ENCODE data around the gene PGAM2.
"Not testable (repeated sequence)": the region's sequence is repeated elsewhere in the genome, so short reads cannot be mapped to it uniquely, and the experiment has no call there.

PGAM2 gene

DNA sequence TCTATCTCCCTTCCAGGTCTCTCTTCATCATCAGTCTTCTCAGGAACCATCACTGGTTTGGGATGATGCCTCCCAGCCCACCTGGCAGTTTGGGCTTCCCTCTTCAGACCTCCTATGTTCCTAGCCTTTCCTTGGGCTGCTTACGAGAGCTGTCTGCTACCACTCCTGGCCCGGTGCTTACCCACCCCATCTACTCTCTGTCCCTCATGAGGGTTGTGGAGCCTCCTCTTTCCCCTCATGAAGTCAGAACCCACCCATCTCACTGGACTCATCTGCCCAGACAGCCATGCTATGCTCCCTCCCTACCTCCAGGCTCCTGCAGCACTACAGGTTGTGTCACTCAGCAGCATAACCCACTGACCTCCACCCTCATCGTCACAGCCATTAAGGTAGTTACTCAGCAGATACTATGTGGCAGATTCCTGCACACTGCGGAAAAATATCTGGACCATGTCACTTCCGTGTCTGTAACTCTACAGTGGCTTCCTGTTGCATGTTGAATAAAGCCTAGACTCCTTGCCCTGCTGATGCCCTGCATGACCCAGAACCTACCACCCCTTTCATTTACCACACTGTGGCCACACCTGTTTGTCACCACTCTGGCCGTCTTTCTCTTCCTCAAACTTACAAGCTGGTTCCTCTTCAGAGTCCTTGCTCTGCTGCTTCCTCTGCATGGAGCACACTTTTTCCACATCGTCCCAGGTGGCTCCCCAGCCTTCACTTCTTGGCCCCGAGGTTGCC, 18.9 kb downstream of the PGAM2 start:
- DNase-seq: no peak

GRCh38 chr7:44045226-44046014, 19.9 kb downstream of the PGAM2 start:
- DNase-seq: no peak

GRCh38 chr7:44044315-44045225, 20.8 kb downstream of the PGAM2 start, which contains the start of gene DBNL:
DBNL (plus strand) TSS chr7:44044702; CDS start chr7:44044738, 36 bp downstream.
- DNase-seq: peak; percentile 87

GRCh38 chr7:44043902-44044301, 21.5 kb downstream of the PGAM2 start:
- DNase-seq: no peak

DNA sequence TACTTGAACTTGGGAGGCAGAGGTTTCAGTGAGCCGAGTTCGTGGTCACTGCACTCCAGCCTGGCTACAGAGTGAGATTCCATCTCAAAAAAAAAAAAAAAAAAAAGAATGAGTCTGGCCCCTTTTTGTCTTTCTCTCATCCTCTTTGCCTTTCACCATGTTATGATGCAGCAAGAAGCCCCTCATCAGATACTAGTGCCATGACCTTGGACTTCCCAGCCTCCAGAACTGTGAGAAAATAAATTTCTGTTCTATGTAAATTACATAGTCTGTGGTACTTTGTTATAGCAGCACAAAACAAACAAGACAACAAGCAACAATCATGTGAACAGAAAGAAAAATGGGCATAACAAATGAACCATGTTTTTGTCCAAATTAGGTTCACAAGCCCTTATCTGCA, 23.1 kb downstream of the PGAM2 start:
- no peak for DNase-seq

GRCh38 chr7:44040493-44040891, 24.9 kb downstream of the PGAM2 start:
- not testable (repeated sequence) for DNase-seq

- DNase-seq: not testable (repeated sequence)
Measured at GRCh38 chr7:44039800-44040492, 25.4 kb downstream of the PGAM2 start.

DNA sequence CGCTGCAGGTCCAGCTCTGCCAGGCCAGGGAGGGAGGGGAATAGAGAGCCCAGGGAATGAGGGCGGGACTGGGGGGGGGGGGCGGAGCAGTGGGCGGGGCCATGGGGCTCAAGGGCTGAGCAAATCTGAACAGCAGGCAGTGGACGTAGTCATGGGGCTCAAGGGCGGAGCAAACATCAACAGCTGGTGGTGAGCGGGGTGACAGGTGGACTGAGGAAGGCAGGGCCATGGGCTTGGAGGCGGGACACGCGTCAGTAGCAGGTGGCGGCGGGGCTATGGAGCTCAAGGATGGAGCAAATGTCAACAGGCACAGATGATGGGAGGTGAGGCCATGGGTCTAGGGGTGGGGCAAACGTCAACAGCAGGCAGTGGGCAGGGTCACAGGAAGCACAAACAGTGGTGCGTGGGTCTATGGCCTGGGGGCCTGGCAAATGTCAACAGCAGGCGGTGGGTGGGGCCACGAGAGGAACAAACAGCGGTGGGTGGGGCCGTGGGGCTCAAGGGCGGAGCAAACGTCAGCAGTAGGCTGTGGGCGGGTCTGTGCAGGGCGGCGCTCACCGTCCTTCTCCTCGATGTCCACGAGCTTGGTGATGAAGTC, 26.3 kb downstream of the PGAM2 start:
- peak; percentile 37 for DNase-seq

DNA sequence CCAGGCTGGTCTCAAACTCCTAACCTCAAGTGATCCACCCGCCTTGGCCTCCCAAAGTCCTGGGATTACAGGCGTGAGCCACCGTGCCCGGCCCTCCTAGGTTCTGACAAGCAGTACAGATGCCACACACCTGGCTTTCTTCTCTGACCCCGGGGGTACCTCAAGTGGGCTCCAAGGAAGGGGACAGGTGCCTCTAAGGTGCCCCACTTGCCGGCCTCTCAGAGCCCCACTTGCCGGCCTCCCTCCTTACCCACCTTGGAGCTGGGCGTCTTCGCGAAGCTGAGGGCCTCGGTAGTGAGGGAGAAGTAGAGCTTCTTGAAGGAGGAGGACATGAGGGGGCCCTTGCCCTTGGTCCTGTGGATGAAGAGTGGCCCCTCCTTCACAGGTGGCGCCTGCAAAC, 26.8 kb downstream of the PGAM2 start:
- DNase-seq: not testable (repeated sequence)

DNA sequence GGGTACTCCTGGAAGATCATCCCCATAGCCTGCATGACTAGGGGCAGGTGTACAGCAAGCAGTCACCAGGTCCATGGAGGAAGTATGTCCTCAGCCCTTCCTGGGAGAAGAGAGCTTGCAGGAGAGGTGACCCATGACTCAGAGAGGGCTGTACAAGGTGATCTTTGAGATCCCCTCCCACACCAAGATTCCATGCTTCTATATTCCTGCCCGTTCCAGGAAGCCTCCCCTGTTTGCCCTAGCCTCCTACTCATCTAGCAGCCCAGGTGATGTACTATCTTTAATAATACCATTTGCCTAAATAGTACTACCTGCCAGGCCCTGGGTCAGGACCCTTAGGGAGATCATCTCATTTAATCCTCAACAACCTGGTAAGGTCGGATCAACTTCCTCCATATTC, 27.4 kb downstream of the PGAM2 start:
- DNase-seq: not testable (repeated sequence)

DNA sequence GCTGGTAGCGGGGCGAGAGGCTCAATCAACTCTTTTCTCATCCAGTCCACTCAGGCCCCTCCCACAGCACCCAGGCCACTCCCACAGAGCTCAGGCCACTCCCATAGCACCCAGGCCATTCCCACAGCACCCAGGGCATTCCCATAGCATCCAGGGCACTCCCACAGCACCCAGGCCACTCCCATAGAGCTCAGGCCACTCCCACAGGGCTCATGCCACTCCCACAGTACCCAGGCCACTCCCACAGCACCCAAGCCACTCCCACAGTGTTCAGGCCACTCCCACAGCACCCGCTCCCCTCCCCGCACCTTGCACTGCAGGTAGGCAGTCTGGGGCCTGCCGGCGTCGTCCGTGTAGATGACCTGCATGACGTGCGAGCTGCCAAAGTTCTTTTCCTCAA, 29.0 kb downstream of the PGAM2 start:
- not testable (repeated sequence) for DNase-seq

- DNase-seq: not testable (repeated sequence)
Measured at GRCh38 chr7:44033971-44034844, 31.2 kb downstream of the PGAM2 start.

- not testable (repeated sequence) for DNase-seq
Measured at GRCh38 chr7:44032031-44032430, 33.3 kb downstream of the PGAM2 start.

GRCh38 chr7:44031319-44031718, 34.0 kb downstream of the PGAM2 start:
- not testable (repeated sequence) for DNase-seq

DNA sequence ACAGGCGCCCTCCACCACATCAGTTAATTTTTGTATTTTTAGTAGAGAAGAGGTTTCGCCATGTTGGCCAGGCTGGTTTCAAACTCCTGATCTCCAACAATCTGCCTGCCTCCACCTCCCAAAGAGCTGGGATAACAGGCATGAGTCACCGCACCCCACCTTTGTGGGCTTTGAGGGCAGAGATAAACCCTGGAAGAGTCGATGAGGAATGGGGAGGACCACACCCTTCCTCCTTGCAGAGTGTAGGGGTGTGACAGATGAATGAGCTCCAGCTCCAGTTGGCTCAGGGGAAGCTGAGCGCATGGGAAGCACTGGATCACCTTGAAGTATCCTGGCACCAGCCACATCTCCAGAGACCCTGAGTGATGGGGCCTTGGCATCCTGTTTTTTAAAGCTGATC, 35.3 kb downstream of the PGAM2 start:
- DNase-seq: not testable (repeated sequence)

- DNase-seq: not testable (repeated sequence)
Measured at GRCh38 chr7:44029433-44029832, 35.9 kb downstream of the PGAM2 start.

- not testable (repeated sequence) for DNase-seq
Measured at GRCh38 chr7:44022796-44023467, 42.4 kb downstream of the PGAM2 start.

DNA sequence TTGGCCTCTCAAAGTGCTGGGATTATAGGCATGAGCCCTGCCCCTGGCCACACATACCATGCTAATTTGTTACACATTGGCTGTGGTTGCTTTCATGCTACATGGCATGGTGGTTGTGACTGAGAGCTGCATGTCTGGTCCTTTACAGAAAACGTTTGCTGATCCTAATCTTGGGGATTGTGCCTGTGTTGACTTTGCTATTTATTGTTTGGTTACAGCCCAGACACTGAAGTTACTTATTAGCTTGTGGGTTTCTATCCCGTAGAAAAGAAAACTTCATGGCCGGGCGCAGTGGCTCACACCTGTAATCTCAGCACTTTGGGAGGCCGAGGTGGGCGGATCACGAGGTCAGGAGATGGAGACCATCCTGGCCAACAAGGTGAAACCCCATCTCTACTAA, 43.3 kb downstream of the PGAM2 start:
- DNase-seq: not testable (repeated sequence)

DNA sequence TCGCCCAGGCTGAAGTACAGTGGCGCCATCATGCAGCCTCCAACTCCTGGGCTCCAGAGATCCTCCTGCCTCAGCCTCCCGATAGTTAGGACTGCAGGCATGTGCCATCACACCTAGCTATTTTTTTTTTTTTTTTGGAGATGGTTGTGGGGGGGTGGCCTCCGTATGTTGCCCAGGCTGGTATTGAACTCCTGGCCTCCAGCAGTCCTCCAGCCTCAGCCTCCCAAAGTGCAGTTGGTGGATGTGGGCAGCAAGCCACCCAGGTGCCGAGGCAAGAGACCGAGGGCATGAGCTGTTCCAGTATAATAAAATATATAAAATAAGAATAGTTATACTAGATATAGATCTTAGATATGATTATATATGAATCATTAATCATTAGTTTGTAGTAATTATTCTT, 45.5 kb downstream of the PGAM2 start:
- DNase-seq: not testable (repeated sequence)

Data from NCI-H2107 (cell line).